ENCODE data around the gene STPG3. TPM values are rescaled to one million over a fixed set of nuclear protein-coding genes. Genes with fewer than 3 reads are reported as not detected.

Gene STPG3
- total RNA-seq, 2 experiments from 2014 or later, result not detected

DNA sequence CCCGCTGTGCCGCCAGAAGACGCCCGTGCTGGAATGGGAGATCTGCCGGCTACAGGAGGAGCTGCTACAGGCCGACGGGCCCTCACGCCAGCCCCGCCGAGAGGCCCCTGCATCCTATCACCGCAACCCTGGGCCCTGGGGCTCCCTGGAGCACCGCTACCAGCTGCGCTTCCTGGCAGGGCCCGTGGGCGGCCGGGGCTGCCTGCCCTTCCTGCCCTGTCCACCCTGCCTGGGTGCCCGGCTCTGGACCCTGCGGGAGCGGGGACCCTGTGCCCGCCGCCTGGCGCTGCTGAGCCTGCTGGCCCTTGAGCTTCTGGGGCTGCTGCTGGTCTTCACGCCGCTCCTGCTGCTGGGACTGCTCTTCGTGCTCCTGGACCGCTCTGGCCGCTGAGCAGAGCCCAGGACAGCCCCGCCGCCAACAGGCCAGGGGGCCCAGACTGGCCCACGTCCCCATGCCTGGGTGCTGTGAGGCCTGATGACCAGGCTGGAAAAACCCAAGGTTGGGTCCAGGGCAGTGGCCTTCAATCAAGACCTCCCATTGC, 32.8 kb upstream of the STPG3 start:
- ChIA-PET POLR2A (no interaction called here), CTCF (interaction anchor here (1.1 kb wide), 1 partner anchor 9 kb away, joined by 3 read pairs; the partner anchor contains the start of gene RNF224)
- Histone ChIP-seq H3K4me1 (ENCODE audit: insufficient read depth, low read length) (peaks cover 15% of the 10 kb centered on the region), H3K27ac (ENCODE audit: low read depth in 1 of 2, low read length in 2 of 2) (no peak overlapping the region), H3K27me3 (ENCODE audit: control insufficient read depth in 1 of 2, insufficient read depth in 2 of 2, low read length in 2 of 2) (no peaks in the 10 kb centered on the region), H3K36me3 (ENCODE audit: insufficient read depth, low read length) (peaks cover 6% of the 10 kb centered on the region), H3K9me3 (ENCODE audit: control insufficient read depth in 1 of 2, insufficient read depth in 1 of 2, low read length in 2 of 2) (no peaks in the 10 kb centered on the region), H3K4me3 (ENCODE audit: low read length) (no peak overlapping the region)
- Mint-ChIP-seq H3K36me3 (ENCODE audit: low read depth) (no peaks in the 10 kb centered on the region), H3K9me3 (no peaks in the 10 kb centered on the region), H3K27me3 (no peaks in the 10 kb centered on the region), H3K4me3 (no peak overlapping the region), H3K4me1 (ENCODE audit: low read depth) (peaks cover 5% of the 10 kb centered on the region), H3K27ac (no peak overlapping the region)
- TF ChIP-seq, protein P1, sequence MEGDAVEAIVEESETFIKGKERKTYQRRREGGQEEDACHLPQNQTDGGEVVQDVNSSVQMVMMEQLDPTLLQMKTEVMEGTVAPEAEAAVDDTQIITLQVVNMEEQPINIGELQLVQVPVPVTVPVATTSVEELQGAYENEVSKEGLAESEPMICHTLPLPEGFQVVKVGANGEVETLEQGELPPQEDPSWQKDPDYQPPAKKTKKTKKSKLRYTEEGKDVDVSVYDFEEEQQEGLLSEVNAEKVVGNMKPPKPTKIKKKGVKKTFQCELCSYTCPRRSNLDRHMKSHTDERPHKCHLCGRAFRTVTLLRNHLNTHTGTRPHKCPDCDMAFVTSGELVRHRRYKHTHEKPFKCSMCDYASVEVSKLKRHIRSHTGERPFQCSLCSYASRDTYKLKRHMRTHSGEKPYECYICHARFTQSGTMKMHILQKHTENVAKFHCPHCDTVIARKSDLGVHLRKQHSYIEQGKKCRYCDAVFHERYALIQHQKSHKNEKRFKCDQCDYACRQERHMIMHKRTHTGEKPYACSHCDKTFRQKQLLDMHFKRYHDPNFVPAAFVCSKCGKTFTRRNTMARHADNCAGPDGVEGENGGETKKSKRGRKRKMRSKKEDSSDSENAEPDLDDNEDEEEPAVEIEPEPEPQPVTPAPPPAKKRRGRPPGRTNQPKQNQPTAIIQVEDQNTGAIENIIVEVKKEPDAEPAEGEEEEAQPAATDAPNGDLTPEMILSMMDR (IDR thresholded peaks at IDR 0.05), result no peak
- no peak for ATAC-seq (ENCODE audit: poor library complexity)
- no peak for DNase-seq
- intact Hi-C loops (cut with DNase I, micrococcal nuclease), result no loop called here

DNA sequence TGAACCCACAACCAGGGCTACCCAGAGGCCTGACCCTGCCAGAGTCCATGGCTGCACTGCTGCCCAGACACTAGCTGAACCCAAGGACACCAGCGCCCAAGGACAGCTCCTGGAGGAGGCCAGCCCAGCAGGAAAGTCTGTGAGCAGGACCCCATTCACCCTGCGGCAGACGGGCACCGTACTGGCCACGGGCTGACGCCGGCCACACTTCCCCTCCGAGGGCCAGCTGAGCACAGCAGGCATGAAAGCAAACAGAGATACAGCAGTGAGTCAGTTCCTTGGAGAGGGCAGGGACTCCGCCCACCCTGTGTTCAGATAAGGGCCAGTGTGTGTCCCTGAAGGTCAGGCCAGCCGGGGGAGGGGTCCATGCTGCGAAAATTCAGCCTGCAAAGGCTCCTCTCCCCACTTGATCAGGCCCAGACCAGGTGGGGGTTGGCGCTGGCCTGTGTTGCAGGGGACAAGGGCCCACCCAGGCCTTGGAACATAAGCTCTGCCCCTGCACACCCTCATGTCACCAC, 32.3 kb upstream of the STPG3 start:
- no peak overlapping the region for H3K27ac Mint-ChIP-seq
- ChIA-PET CTCF (interaction anchor here (1.1 kb wide), 1 partner anchor 9 kb away, joined by 3 read pairs; the partner anchor contains the start of gene RNF224), POLR2A (interaction anchor here (1.1 kb wide), 1 partner anchor 133 kb away, joined by 3 read pairs; no protein-coding TSS in a partner anchor)
- H3K9me3 Mint-ChIP-seq, result no peaks in the 10 kb centered on the region
- TF ChIP-seq, protein P1 (IDR thresholded peaks at IDR 0.05), result no peak
- Histone ChIP-seq H3K4me1 (ENCODE audit: insufficient read depth, low read length) (peaks cover 17% of the 10 kb centered on the region), H3K27ac (ENCODE audit: low read depth in 1 of 2, low read length in 2 of 2) (no peak overlapping the region), H3K27me3 (ENCODE audit: control insufficient read depth in 1 of 2, insufficient read depth in 2 of 2, low read length in 2 of 2) (no peaks in the 10 kb centered on the region), H3K4me3 (ENCODE audit: low read length) (no peak overlapping the region), H3K9me3 (ENCODE audit: control insufficient read depth in 1 of 2, insufficient read depth in 1 of 2, low read length in 2 of 2) (no peaks in the 10 kb centered on the region), H3K36me3 (ENCODE audit: insufficient read depth, low read length) (peaks cover 6% of the 10 kb centered on the region)
- H3K36me3 Mint-ChIP-seq (ENCODE audit: low read depth), result no peaks in the 10 kb centered on the region
- DNase-seq, result no peak
- intact Hi-C loops (cut with DNase I, micrococcal nuclease), result no loop called here
- no peaks in the 10 kb centered on the region for H3K27me3 Mint-ChIP-seq
- peaks cover 9% of the 10 kb centered on the region for H3K4me1 Mint-ChIP-seq (ENCODE audit: low read depth)
- no peak overlapping the region for H3K4me3 Mint-ChIP-seq
- no peak for ATAC-seq (ENCODE audit: poor library complexity)

DNA sequence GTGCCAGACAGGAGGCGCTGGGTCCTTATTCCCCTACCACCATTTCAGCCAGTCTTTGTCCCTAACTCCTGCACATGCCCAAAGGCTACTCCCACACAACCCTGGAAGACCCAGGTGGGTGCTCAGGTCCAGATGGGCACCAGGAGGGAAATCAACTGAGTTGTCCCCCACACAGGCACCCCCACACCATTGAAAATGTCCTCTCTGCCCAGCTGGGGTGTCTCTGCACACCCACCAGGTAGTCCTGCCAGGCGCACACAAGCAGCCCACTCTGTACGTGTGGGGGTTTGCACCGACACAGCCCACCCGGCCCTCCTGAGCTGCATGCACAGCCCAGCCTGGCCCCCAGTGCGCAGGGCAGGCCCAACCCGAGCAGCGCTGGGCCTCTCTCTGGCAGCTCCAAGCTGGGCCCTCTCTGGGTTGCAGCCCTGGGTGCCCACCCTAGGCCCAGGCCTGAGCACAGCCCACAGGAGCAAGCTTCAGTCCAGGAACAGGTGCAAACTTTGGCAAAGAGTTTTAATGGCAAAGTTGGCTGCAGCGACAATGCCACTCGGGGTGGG, 31.2 kb upstream of the STPG3 start:
- Mint-ChIP-seq H3K27me3 (no peaks in the 10 kb centered on the region), H3K4me3 (no peak overlapping the region), H3K4me1 (ENCODE audit: low read depth) (peaks cover 13% of the 10 kb centered on the region), H3K9me3 (no peaks in the 10 kb centered on the region), H3K27ac (no peak overlapping the region), H3K36me3 (ENCODE audit: low read depth) (no peaks in the 10 kb centered on the region)
- ATAC-seq (ENCODE audit: poor library complexity) (no peak), DNase-seq (no peak)
- ChIA-PET POLR2A (interaction anchor here (1.0 to 1.1 kb wide), 2 partner anchors 16 to 134 kb away, joined by 3 to 4 read pairs; no protein-coding TSS in a partner anchor), CTCF (no interaction called here)
- Histone ChIP-seq H3K9me3 (ENCODE audit: control insufficient read depth in 1 of 2, insufficient read depth in 1 of 2, low read length in 2 of 2) (no peaks in the 10 kb centered on the region), H3K27me3 (ENCODE audit: control insufficient read depth in 1 of 2, insufficient read depth in 2 of 2, low read length in 2 of 2) (no peaks in the 10 kb centered on the region), H3K36me3 (ENCODE audit: insufficient read depth, low read length) (peaks cover 2% of the 10 kb centered on the region), H3K4me3 (ENCODE audit: low read length) (no peak overlapping the region), H3K27ac (ENCODE audit: low read depth in 1 of 2, low read length in 2 of 2) (no peak overlapping the region), H3K4me1 (ENCODE audit: insufficient read depth, low read length) (peaks cover 25% of the 10 kb centered on the region)
- TF ChIP-seq, protein P1 (IDR thresholded peaks at IDR 0.05), result no peak
- intact Hi-C loops (cut with DNase I, micrococcal nuclease), result loop anchor here in 1 of 2 experiments (5.0 kb wide), 1 partner anchor 433 kb away; no protein-coding TSS in a partner anchor

Measured in CD4-positive, alpha-beta T cell (primary cell).